Measurements from ENCODE around the gene ASRGL1. TPM values are rescaled to one million over a fixed set of nuclear protein-coding genes. Genes with fewer than 3 reads are reported as not detected.

The ASRGL1 gene
- total and polyA plus RNA-seq, 2 experiments from 2014 or later, result 9.5 to 18.6 TPM

DNA sequence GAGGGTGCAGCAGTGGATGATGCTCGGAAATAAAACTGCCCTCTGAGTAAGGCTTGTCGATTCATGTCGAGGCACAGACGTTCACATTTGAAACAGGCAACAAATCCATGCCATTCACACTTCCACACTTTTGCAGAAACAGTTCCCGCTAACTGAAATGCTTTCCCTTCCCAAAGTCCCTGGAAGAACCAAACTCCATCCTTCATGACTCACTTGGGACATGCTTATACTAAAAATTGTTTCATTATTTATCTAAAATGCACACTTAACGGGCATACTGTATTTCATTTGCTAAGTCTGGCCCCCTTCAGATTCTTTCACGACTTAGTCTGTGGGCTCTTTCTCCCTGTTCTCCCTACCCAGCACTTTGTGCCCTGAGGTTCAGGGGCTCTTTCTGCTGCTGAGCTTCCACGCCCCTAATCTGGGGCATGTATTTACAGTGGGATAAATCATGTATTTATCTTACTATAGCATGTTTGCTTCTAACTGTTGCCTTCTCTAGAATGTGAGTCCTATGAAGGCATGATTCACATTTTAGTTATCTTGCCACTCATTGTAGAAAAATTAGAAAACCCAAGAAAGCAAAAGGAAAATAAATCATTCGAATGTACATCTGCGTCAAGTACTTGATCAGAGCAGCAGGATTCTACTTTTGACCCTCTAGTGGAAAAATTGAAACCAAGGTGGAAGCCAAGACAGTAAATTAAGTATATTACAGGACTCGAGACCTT lies 94.1 kb downstream of the ASRGL1 start:
- Histone ChIP-seq H3K79me2 (no peaks in the 10 kb centered on the region), H3K4me1 (ENCODE audit: insufficient read depth) (peaks cover 35% of the 10 kb centered on the region), H3K4me3 (no peak overlapping the region), H3K4me2 (peak overlapping the region; percentile 44), H3K9me2 (replicated peaks; ENCODE audit: insufficient read depth) (no peaks in the 10 kb centered on the region), H3K9me3 (ENCODE audit: low read depth) (no peaks in the 10 kb centered on the region), H2AFZ (no peak overlapping the region), H3K27me3 (no peaks in the 10 kb centered on the region), H3K36me3 (replicated peaks; ENCODE audit: insufficient read depth, low read depth) (no peaks in the 10 kb centered on the region), H4K20me1 (ENCODE audit: insufficient read depth, poor library complexity, severe bottlenecking) (no peaks in the 10 kb centered on the region), H3K27ac (peak overlapping the region; percentile 50)
- TF ChIP-seq, protein P1, sequence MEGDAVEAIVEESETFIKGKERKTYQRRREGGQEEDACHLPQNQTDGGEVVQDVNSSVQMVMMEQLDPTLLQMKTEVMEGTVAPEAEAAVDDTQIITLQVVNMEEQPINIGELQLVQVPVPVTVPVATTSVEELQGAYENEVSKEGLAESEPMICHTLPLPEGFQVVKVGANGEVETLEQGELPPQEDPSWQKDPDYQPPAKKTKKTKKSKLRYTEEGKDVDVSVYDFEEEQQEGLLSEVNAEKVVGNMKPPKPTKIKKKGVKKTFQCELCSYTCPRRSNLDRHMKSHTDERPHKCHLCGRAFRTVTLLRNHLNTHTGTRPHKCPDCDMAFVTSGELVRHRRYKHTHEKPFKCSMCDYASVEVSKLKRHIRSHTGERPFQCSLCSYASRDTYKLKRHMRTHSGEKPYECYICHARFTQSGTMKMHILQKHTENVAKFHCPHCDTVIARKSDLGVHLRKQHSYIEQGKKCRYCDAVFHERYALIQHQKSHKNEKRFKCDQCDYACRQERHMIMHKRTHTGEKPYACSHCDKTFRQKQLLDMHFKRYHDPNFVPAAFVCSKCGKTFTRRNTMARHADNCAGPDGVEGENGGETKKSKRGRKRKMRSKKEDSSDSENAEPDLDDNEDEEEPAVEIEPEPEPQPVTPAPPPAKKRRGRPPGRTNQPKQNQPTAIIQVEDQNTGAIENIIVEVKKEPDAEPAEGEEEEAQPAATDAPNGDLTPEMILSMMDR (IDR thresholded peaks at IDR 0.05; ENCODE audit: poor library complexity), result no peak
- no peak for TF ChIP-seq EZH2phosphoT487 (IDR thresholded peaks at IDR 0.05; ENCODE audit: low read depth, severe bottlenecking, unreplicated experiment)
- no peak for TF ChIP-seq EZH2 (IDR thresholded peaks at IDR 0.05; ENCODE audit: borderline replicate concordance)
- WGBS (ENCODE audit: low lambda C conversion rate, missing lambda C conversion rate), result 68% methylated on average over 11 of the region's 11 CpGs
- DNase-seq (ENCODE audit: low spot score), result no peak

DNA sequence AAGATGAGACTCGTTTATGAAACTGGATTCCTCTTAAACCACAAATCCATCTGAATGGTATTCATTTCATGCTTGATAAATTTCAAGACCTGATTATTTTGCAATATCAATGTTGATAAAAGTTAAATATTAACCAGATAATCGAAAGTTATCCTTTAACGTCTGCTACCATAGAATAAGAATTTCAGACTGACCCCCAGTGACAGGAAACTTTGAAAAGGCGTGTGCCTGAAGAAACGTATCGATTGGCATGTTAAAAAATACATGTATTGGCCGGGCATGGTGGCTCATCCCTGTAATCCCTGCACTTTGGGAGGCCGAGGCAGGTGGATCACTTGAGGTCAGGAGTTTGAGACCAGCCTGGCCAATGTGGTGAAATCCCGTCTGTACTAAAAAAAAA lies 95.4 kb downstream of the ASRGL1 start:
- Histone ChIP-seq H3K27ac (no peak overlapping the region), H3K9me2 (replicated peaks; ENCODE audit: insufficient read depth) (no peaks in the 10 kb centered on the region), H3K79me2 (no peaks in the 10 kb centered on the region), H3K9me3 (ENCODE audit: low read depth) (no peaks in the 10 kb centered on the region), H3K27me3 (no peaks in the 10 kb centered on the region), H3K4me1 (ENCODE audit: insufficient read depth) (peaks cover 26% of the 10 kb centered on the region), H3K36me3 (replicated peaks; ENCODE audit: insufficient read depth, low read depth) (no peaks in the 10 kb centered on the region), H4K20me1 (ENCODE audit: insufficient read depth, poor library complexity, severe bottlenecking) (no peaks in the 10 kb centered on the region), H3K4me2 (no peak overlapping the region), H2AFZ (no peak overlapping the region), H3K4me3 (no peak overlapping the region)
- 71% methylated on average over 9 of the region's 9 CpGs for WGBS (ENCODE audit: low lambda C conversion rate, missing lambda C conversion rate)
- TF ChIP-seq EZH2 (IDR thresholded peaks at IDR 0.05; ENCODE audit: borderline replicate concordance) (no peak), EZH2phosphoT487 (IDR thresholded peaks at IDR 0.05; ENCODE audit: low read depth, severe bottlenecking, unreplicated experiment) (no peak)
- TF ChIP-seq, protein P1 (IDR thresholded peaks at IDR 0.05; ENCODE audit: poor library complexity), result no peak
- DNase-seq (ENCODE audit: low spot score), result no peak

DNA sequence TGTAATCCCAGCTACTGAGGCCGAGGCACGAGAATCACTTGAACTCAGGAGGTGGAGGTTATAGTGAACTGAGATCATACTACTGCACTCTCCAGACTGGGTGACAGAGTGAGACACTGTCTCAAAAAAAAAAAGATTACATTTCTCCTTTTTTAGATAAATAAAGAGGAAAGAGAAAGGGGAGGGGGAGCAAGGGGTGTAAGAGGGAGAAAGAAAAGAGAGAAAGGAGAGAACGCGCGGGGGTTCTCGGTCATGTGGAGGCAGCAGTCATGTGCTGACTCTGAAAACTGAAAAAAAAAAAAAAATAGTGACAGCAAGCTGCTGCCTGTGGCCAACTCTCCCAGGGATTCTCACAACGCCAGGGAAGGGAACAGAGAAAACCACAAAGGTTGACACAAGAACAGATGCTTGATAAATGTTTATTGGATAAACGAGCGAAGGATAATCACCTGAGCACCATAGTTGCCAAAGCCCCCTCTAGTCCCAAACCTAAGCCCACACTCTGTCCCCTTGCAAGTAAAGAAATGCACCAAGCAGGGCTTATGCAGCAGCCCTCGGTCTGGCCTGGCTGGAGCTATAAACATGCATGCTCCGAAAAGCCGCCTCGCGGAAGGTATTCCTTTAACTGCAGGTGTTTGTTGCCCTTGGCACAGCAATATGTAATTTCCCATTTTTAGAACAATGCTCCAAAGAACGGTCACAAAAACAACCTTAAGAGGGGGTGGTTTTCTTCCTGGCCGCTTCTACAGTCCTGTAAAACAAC lies 96.1 kb downstream of the ASRGL1 start:
- peaks cover 22% of the 10 kb centered on the region for H3K4me1 ChIP-seq (ENCODE audit: insufficient read depth)
- H3K79me2 ChIP-seq, result no peaks in the 10 kb centered on the region
- H3K9me2 ChIP-seq (replicated peaks; ENCODE audit: insufficient read depth), result no peaks in the 10 kb centered on the region
- no peak overlapping the region for H3K4me2 ChIP-seq
- H3K27me3 ChIP-seq, result no peaks in the 10 kb centered on the region
- WGBS (ENCODE audit: low lambda C conversion rate, missing lambda C conversion rate), result 65% methylated on average over 15 of the region's 16 CpGs
- no peak for DNase-seq (ENCODE audit: low spot score)
- H4K20me1 ChIP-seq (ENCODE audit: insufficient read depth, poor library complexity, severe bottlenecking), result no peaks in the 10 kb centered on the region
- no peaks in the 10 kb centered on the region for H3K36me3 ChIP-seq (replicated peaks; ENCODE audit: insufficient read depth, low read depth)
- H2AFZ ChIP-seq, result no peak overlapping the region
- no peak for TF ChIP-seq EZH2 (IDR thresholded peaks at IDR 0.05; ENCODE audit: borderline replicate concordance)
- TF ChIP-seq EZH2phosphoT487 (IDR thresholded peaks at IDR 0.05; ENCODE audit: low read depth, severe bottlenecking, unreplicated experiment), result no peak
- TF ChIP-seq, protein P1 (IDR thresholded peaks at IDR 0.05; ENCODE audit: poor library complexity), result no peak
- no peak overlapping the region for H3K27ac ChIP-seq
- no peaks in the 10 kb centered on the region for H3K9me3 ChIP-seq (ENCODE audit: low read depth)
- H3K4me3 ChIP-seq, result no peak overlapping the region
